ENCODE results near the gene AURKB. TPM values are rescaled to one million over a fixed set of nuclear protein-coding genes. Genes with fewer than 3 reads are reported as not detected.

AURKB gene
- total and polyA plus RNA-seq, 2 of the 13 experiments (the other 11 are each of a cell fraction or from before 2014, with no cell fraction given), result 29.5 to 75.3 TPM

DNA sequence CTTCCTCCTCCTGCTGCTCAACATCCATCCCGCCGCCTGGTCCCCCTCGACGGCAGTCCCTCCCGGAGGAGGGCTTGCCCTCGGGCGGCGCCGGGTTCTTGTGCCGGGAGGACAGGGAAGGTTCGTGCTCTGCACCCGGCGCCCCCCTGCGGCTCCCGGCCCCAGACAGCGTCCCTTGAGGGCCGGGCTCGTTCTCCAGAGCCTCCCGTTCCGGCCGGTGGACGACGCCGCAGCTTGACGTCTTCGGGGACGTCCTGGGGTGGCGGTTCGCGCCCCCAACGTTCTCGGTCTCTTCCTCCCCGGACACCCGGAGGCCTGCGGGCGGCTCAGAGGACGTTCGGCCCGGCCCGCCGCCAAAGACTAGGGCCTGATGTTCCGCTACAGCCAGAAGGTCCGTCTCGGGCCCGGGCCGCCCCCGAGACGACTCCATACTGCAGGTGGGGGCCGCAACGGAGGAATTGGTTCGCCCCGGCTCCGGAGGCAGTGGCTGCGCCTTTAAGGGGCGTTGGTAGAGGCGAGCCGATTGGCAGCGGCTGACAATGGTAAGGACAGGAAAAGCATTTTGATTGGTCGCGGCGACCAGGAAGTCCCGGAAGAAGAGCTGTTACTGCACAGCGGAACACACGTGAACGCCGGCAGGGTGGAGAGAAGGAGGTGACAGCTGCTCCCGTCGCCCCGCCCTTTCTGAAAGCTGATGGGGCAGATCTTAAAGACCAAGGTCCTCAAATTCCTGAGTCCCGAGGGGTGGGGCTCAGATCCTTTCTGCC lies 20.5 kb downstream of the AURKB start, which contains the start of gene BORCS6 (continued):
- TF ChIP-seq MBD4 (IDR thresholded peaks at IDR 0.05; ENCODE audit: borderline replicate concordance, low read length) (no peak), SMAD9 (CRISPR knock-in tag; IDR thresholded peaks at IDR 0.05) (no peak), HMG20B (CRISPR knock-in tag; conservative IDR thresholded peaks at IDR 0.05) (no peak), HOXA3 (CRISPR knock-in tag; IDR thresholded peaks at IDR 0.05) (0 out of 2 replicates have a peak, but pooled peaks have one; percentile 24), ZNF331 (CRISPR knock-in tag; IDR thresholded peaks at IDR 0.05) (no peak), KLF12 (CRISPR knock-in tag; IDR thresholded peaks at IDR 0.05; ENCODE audit: borderline replicate concordance) (no peak; the same call in 1 of the 2 replicates), HCFC1 (IDR thresholded peaks at IDR 0.05; ENCODE audit: low read depth, low read length) (no peak; the same call in 1 of the 2 replicates), ZNF44 (CRISPR knock-in tag; IDR thresholded peaks at IDR 0.05) (no peak; the same call in 1 of the 2 replicates), RARA (CRISPR knock-in tag; IDR thresholded peaks at IDR 0.05) (no peak), ZNF747 (CRISPR knock-in tag; IDR thresholded peaks at IDR 0.05; ENCODE audit: borderline replicate concordance) (peak; percentile 61; the same call in 1 of the 2 replicates), NPAS2 (CRISPR knock-in tag; IDR thresholded peaks at IDR 0.05; ENCODE audit: borderline replicate concordance) (no peak), CEBPG (CRISPR knock-in tag; IDR thresholded peaks at IDR 0.05) (no peak), ZNF788 (CRISPR knock-in tag; IDR thresholded peaks at IDR 0.05; ENCODE audit: borderline replicate concordance) (no peak; the same call in 1 of the 2 replicates), SMARCE1 (IDR thresholded peaks at IDR 0.05; ENCODE audit: borderline replicate concordance) (no peak), SAP130 (CRISPR knock-in tag; IDR thresholded peaks at IDR 0.05; ENCODE audit: low read depth) (peak; percentile 95)
- TF ChIP-seq, protein P1, sequence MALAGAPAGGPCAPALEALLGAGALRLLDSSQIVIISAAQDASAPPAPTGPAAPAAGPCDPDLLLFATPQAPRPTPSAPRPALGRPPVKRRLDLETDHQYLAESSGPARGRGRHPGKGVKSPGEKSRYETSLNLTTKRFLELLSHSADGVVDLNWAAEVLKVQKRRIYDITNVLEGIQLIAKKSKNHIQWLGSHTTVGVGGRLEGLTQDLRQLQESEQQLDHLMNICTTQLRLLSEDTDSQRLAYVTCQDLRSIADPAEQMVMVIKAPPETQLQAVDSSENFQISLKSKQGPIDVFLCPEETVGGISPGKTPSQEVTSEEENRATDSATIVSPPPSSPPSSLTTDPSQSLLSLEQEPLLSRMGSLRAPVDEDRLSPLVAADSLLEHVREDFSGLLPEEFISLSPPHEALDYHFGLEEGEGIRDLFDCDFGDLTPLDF (CRISPR knock-in tag; IDR thresholded peaks at IDR 0.05), result no peak
- TF ChIP-seq, protein P2, sequence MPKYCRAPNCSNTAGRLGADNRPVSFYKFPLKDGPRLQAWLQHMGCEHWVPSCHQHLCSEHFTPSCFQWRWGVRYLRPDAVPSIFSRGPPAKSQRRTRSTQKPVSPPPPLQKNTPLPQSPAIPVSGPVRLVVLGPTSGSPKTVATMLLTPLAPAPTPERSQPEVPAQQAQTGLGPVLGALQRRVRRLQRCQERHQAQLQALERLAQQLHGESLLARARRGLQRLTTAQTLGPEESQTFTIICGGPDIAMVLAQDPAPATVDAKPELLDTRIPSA (CRISPR knock-in tag; IDR thresholded peaks at IDR 0.05; ENCODE audit: borderline replicate concordance), result no peak
- TF ChIP-seq, protein P3, sequence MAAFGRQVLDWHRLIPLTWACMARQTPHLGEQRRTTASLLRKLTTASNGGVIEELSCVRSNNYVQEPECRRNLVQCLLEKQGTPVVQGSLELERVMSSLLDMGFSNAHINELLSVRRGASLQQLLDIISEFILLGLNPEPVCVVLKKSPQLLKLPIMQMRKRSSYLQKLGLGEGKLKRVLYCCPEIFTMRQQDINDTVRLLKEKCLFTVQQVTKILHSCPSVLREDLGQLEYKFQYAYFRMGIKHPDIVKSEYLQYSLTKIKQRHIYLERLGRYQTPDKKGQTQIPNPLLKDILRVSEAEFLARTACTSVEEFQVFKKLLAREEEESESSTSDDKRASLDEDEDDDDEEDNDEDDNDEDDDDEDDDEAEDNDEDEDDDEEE (CRISPR knock-in tag; IDR thresholded peaks at IDR 0.05), result no peak
- TF ChIP-seq, protein P4, sequence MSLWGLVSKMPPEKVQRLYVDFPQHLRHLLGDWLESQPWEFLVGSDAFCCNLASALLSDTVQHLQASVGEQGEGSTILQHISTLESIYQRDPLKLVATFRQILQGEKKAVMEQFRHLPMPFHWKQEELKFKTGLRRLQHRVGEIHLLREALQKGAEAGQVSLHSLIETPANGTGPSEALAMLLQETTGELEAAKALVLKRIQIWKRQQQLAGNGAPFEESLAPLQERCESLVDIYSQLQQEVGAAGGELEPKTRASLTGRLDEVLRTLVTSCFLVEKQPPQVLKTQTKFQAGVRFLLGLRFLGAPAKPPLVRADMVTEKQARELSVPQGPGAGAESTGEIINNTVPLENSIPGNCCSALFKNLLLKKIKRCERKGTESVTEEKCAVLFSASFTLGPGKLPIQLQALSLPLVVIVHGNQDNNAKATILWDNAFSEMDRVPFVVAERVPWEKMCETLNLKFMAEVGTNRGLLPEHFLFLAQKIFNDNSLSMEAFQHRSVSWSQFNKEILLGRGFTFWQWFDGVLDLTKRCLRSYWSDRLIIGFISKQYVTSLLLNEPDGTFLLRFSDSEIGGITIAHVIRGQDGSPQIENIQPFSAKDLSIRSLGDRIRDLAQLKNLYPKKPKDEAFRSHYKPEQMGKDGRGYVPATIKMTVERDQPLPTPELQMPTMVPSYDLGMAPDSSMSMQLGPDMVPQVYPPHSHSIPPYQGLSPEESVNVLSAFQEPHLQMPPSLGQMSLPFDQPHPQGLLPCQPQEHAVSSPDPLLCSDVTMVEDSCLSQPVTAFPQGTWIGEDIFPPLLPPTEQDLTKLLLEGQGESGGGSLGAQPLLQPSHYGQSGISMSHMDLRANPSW (CRISPR knock-in tag; IDR thresholded peaks at IDR 0.05; ENCODE audit: borderline replicate concordance), result no peak
- TF ChIP-seq, protein P5, sequence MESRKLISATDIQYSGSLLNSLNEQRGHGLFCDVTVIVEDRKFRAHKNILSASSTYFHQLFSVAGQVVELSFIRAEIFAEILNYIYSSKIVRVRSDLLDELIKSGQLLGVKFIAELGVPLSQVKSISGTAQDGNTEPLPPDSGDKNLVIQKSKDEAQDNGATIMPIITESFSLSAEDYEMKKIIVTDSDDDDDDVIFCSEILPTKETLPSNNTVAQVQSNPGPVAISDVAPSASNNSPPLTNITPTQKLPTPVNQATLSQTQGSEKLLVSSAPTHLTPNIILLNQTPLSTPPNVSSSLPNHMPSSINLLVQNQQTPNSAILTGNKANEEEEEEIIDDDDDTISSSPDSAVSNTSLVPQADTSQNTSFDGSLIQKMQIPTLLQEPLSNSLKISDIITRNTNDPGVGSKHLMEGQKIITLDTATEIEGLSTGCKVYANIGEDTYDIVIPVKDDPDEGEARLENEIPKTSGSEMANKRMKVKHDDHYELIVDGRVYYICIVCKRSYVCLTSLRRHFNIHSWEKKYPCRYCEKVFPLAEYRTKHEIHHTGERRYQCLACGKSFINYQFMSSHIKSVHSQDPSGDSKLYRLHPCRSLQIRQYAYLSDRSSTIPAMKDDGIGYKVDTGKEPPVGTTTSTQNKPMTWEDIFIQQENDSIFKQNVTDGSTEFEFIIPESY (CRISPR knock-in tag; IDR thresholded peaks at IDR 0.05), result no peak
- TF ChIP-seq, protein P6, sequence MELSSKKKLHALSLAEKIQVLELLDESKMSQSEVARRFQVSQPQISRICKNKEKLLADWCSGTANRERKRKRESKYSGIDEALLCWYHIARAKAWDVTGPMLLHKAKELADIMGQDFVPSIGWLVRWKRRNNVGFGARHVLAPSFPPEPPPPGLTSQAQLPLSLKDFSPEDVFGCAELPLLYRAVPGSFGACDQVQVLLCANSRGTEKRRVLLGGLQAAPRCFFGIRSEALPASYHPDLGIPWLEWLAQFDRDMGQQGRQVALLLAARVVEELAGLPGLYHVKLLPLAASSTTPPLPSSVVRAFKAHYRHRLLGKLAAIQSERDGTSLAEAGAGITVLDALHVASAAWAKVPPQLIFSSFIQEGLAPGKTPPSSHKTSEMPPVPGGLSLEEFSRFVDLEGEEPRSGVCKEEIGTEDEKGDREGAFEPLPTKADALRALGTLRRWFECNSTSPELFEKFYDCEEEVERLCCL (CRISPR knock-in tag; IDR thresholded peaks at IDR 0.05; ENCODE audit: borderline replicate concordance), result no peak

All from HepG2 (cell line).